ENCODE data around the gene TMEM190. TPM values are rescaled to one million over a fixed set of nuclear protein-coding genes. Genes with fewer than 3 reads are reported as not detected.
"Not testable (repeated sequence)": the region's sequence is repeated elsewhere in the genome, so short reads cannot be mapped to it uniquely, and the experiment has no call there.

TMEM190 gene
- total RNA-seq, 1 experiment from 2014 or later, result 0.74 TPM

- ChIA-PET CTCF (no interaction called here), POLR2A (interaction anchor here (1.2 kb wide), 1 partner anchor 8 kb away, joined by 5 read pairs; no protein-coding TSS in a partner anchor)
- H3K4me3 ChIP-seq (ENCODE audit: low read depth in 2 of 2, low read length in 2 of 2), result no peak overlapping the region
- peaks cover 14% of the 10 kb centered on the region for H3K4me1 ChIP-seq (ENCODE audit: control insufficient read depth, insufficient read depth, low read length)
- in situ Hi-C loops (cut with HindIII; ENCODE audit: low pct_unique_long_range_greater_than_20kb, low sequenced_read_pairs) (no loop called here), intact Hi-C loops (cut with micrococcal nuclease; ENCODE audit: unreplicated experiment) (no loop called here)
- no peaks in the 10 kb centered on the region for H3K27me3 ChIP-seq (ENCODE audit: control insufficient read depth, insufficient read depth, low read length)
- BruUV-seq (replicated peaks), result no TSS peak
- no peak for TF ChIP-seq SIN3A (IDR thresholded peaks at IDR 0.05; ENCODE audit: borderline replicate concordance, insufficient read depth, low read depth, low read length)
- no peak for TF ChIP-seq POLR2AphosphoS5 (IDR thresholded peaks at IDR 0.05; ENCODE audit: low read depth, low read length)
- no peak for TF ChIP-seq TCF7L2 (IDR thresholded peaks at IDR 0.05; ENCODE audit: low read depth, low read length)
- no peak for TF ChIP-seq CTCF (IDR thresholded peaks at IDR 0.05)
- TF ChIP-seq, protein P1, sequence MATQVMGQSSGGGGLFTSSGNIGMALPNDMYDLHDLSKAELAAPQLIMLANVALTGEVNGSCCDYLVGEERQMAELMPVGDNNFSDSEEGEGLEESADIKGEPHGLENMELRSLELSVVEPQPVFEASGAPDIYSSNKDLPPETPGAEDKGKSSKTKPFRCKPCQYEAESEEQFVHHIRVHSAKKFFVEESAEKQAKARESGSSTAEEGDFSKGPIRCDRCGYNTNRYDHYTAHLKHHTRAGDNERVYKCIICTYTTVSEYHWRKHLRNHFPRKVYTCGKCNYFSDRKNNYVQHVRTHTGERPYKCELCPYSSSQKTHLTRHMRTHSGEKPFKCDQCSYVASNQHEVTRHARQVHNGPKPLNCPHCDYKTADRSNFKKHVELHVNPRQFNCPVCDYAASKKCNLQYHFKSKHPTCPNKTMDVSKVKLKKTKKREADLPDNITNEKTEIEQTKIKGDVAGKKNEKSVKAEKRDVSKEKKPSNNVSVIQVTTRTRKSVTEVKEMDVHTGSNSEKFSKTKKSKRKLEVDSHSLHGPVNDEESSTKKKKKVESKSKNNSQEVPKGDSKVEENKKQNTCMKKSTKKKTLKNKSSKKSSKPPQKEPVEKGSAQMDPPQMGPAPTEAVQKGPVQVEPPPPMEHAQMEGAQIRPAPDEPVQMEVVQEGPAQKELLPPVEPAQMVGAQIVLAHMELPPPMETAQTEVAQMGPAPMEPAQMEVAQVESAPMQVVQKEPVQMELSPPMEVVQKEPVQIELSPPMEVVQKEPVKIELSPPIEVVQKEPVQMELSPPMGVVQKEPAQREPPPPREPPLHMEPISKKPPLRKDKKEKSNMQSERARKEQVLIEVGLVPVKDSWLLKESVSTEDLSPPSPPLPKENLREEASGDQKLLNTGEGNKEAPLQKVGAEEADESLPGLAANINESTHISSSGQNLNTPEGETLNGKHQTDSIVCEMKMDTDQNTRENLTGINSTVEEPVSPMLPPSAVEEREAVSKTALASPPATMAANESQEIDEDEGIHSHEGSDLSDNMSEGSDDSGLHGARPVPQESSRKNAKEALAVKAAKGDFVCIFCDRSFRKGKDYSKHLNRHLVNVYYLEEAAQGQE (IDR thresholded peaks at IDR 0.05; ENCODE audit: insufficient read depth in 1 of 2, low read depth in 2 of 2, low read length in 1 of 2), result no peak
- no peak for ATAC-seq
- no peak overlapping the region for H3K27ac ChIP-seq (ENCODE audit: low read length)
- DNase-seq (ENCODE audit: low read depth, low spot score), result no peak
- no peaks in the 10 kb centered on the region for H3K9me3 ChIP-seq (ENCODE audit: control insufficient read depth, insufficient read depth, low read depth, low read length)
- peaks cover 14% of the 10 kb centered on the region for H3K36me3 ChIP-seq (ENCODE audit: control insufficient read depth, insufficient read depth, low read length)
Observed at GRCh38 chr19:55398200-55398925, 21.7 kb downstream of the TMEM190 start.

DNA sequence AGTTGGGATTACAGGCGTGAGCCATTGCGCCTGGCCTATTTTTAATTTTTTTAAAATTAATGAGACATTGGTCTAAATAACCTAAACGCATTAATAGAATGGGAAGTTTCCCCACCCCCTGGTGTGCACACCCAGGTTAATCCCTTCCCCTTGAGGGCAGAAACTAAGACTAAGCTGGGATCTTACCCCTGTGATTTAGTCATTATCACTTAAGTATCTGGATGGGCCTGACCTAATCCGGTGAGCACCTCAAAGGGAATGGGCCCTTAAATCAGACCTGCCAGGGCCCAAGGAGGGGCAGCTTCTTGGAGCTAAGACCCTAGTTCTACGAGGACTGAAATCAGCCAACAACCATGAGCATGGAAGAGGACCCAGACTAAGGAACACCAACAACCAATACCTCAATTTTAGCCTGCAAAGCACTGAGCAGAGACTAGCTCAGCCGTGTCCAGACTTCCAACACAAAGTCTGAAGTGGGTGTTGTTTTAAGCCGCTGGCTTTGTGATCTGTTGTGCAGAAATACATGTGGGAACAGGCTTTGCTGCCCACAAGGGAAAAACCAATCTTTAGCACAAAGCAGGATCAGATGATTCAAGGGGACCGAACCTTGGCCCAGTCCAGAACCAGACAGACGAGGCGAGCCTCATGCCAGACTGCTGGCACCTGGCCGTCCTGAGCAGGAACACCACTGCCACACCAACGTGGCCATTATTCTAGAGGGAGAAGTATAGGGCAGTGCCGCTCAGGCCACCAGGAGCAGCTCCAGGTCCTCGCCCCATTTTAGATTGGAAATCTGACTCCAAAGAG lies 23.9 kb downstream of the TMEM190 start:
- ATAC-seq (peak; percentile 20), DNase-seq (ENCODE audit: low read depth, low spot score) (no peak)
- no TSS peak for BruUV-seq (replicated peaks)
- Histone ChIP-seq H3K9me3 (ENCODE audit: control insufficient read depth, insufficient read depth, low read depth, low read length) (no peaks in the 10 kb centered on the region), H3K4me1 (ENCODE audit: control insufficient read depth, insufficient read depth, low read length) (peaks cover 19% of the 10 kb centered on the region), H3K4me3 (ENCODE audit: low read depth in 2 of 2, low read length in 2 of 2) (no peak overlapping the region), H3K27me3 (ENCODE audit: control insufficient read depth, insufficient read depth, low read length) (no peaks in the 10 kb centered on the region), H3K36me3 (ENCODE audit: control insufficient read depth, insufficient read depth, low read length) (peaks cover 21% of the 10 kb centered on the region), H3K27ac (ENCODE audit: low read length) (no peak overlapping the region; the same call in 1 of the 2 replicates)
- no peak for TF ChIP-seq SIN3A (IDR thresholded peaks at IDR 0.05; ENCODE audit: borderline replicate concordance, insufficient read depth, low read depth, low read length)
- no peak for TF ChIP-seq CTCF (IDR thresholded peaks at IDR 0.05)
- TF ChIP-seq, protein P1 (IDR thresholded peaks at IDR 0.05; ENCODE audit: insufficient read depth in 1 of 2, low read depth in 2 of 2, low read length in 1 of 2), result no peak
- no peak for TF ChIP-seq POLR2AphosphoS5 (IDR thresholded peaks at IDR 0.05; ENCODE audit: low read depth, low read length)
- no peak for TF ChIP-seq TCF7L2 (IDR thresholded peaks at IDR 0.05; ENCODE audit: low read depth, low read length)
- POLR2A ChIA-PET, result no interaction called here
- in situ Hi-C loops (cut with HindIII; ENCODE audit: low pct_unique_long_range_greater_than_20kb, low sequenced_read_pairs), result no loop called here
- CTCF ChIA-PET, result no interaction called here
- intact Hi-C loops (cut with micrococcal nuclease; ENCODE audit: unreplicated experiment), result no loop called here

- H3K27me3 ChIP-seq (ENCODE audit: control insufficient read depth, insufficient read depth, low read length); DNase-seq (ENCODE audit: low read depth, low spot score); CTCF ChIA-PET; H3K27ac ChIP-seq (ENCODE audit: low read length); H3K9me3 ChIP-seq (ENCODE audit: control insufficient read depth, insufficient read depth, low read depth, low read length); in situ Hi-C loops (cut with HindIII; ENCODE audit: low pct_unique_long_range_greater_than_20kb, low sequenced_read_pairs); POLR2A ChIA-PET; BruUV-seq (replicated peaks); intact Hi-C loops (cut with micrococcal nuclease; ENCODE audit: unreplicated experiment); H3K4me3 ChIP-seq (ENCODE audit: low read depth in 2 of 2, low read length in 2 of 2); ATAC-seq: not testable (repeated sequence)
- H3K36me3 ChIP-seq (ENCODE audit: control insufficient read depth, insufficient read depth, low read length), result peaks cover 25% of the 10 kb centered on the region
- H3K4me1 ChIP-seq (ENCODE audit: control insufficient read depth, insufficient read depth, low read length), result peaks cover 28% of the 10 kb centered on the region
Observed at GRCh38 chr19:55401390-55401789, 24.8 kb downstream of the TMEM190 start.
